ENCODE measurements around the gene SYNGR2. TPM values are rescaled to one million over a fixed set of nuclear protein-coding genes. Genes with fewer than 3 reads are reported as not detected.

The SYNGR2 gene
- total RNA-seq, 1 experiment from 2014 or later, result 148 TPM

DNA sequence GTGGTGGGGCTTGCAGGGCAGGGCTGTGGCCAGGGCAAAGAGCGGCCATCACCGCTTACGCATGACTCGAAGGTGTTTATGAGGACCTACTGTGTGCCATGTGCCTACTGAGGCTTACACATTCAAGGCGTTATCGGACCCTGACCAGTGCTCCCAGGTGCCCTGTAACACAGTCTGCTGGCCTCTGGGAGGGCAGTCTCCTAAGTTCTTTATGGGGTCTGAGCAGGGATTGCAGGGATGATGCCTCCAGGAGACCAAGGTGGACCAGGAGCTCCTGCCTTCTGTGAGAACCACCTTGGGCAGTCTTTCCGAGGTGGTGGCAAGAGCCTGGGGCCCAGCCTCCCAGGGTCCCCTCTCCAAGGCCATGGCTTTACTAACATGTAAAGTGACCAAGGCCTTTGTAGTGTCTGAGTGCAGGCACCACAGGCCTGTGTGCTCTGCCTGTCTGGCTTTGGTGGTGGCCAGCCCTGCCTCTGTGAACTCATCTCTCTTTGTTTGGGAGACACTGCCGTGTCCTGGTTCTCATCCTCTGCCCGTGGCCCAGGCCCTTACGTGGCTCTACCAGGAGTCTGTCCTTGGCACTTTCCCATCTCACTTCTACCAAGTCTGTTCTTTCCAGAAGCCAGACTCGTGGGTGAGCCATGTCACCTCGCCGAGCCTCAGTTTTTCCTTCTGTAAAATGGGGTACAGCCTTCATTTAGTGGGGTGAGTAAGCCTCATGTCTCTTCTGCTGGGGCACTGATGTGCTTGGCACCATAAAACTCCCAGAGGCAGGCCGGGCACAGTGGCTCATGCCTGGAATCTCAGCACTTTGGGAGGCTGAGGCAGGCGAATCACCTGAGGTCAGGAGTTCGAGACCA lies 3.4 kb upstream of the SYNGR2 start:
- no peaks in the 10 kb centered on the region for H3K9me2 ChIP-seq (ENCODE audit: insufficient read depth)
- ATAC-seq (no peak), DNase-seq (ENCODE audit: low read depth, low spot score) (no peak)
- no peak overlapping the region for H3K27ac ChIP-seq (ENCODE audit: low read depth, low read length)
- H3K27me3 ChIP-seq (ENCODE audit: insufficient read depth, low read length), result no peaks in the 10 kb centered on the region
- H3K4me1 ChIP-seq (ENCODE audit: control insufficient read depth in 1 of 2, insufficient read depth in 2 of 2, low read length in 2 of 2), result peaks cover 20 to 34% of the 10 kb centered on the region in 2 experiments; a peak in 3 of 4 replicates
- BruUV-seq (replicated peaks), result no TSS peak
- no peak overlapping the region for H3K9ac ChIP-seq (ENCODE audit: low read length)
- intact Hi-C loops (cut with micrococcal nuclease), result loop anchor here (5.0 kb wide), 1 partner anchor 812 kb away; the partner anchor contains the start of gene LGALS3BP
- peaks cover 13% of the 10 kb centered on the region for H3K79me2 ChIP-seq (ENCODE audit: insufficient read depth, low read length)
- H2AFZ ChIP-seq (ENCODE audit: low read depth, low read length, poor library complexity, severe bottlenecking), result no peak overlapping the region
- H3K9me3 ChIP-seq (ENCODE audit: control insufficient read depth in 1 of 2, insufficient read depth in 1 of 2, low read depth in 1 of 2, low read length in 2 of 2), result no peaks in the 10 kb centered on the region
- H3K4me2 ChIP-seq (ENCODE audit: low read length), result no peak overlapping the region
- ChIA-PET CTCF (interaction anchor here (0.6 kb wide), 1 partner anchor 23 kb away, joined by 3 read pairs; no protein-coding TSS in a partner anchor), RAD21 (ENCODE audit: low non-redundant PET in 1 of 2, low total read pairs in 2 of 2, uncharacterized antibody in 2 of 2, unreplicated experiment in 2 of 2) (no interaction called here), POLR2A (no interaction called here)
- no peak for TF ChIP-seq MAX (IDR thresholded peaks at IDR 0.05)
- no peak for TF ChIP-seq TCF7L2 (IDR thresholded peaks at IDR 0.05; ENCODE audit: borderline replicate concordance, extremely low read depth, insufficient read depth, insufficient read length)
- no peak for TF ChIP-seq REST (IDR thresholded peaks at IDR 0.05; ENCODE audit: low read depth)
- H4K20me1 ChIP-seq (ENCODE audit: insufficient read depth), result peaks cover 4% of the 10 kb centered on the region; the same call in 1 of the 2 replicates
- no peak overlapping the region for H3K4me3 ChIP-seq (replicated peaks in 1 of 2; ENCODE audit: low read depth in 1 of 2, low read length in 2 of 2)
- no peaks in the 10 kb centered on the region for H3K36me3 ChIP-seq (ENCODE audit: control insufficient read depth in 1 of 2, insufficient read depth in 2 of 2, low read length in 2 of 2)
